Measurements from ENCODE around the gene KCNIP4.
"Not testable (repeated sequence)": the region's sequence is repeated elsewhere in the genome, so short reads cannot be mapped to it uniquely, and the experiment has no call there.

GRCh38 chr4:21352354-21352753 lies 596.2 kb downstream of the KCNIP4 start:
- TF ChIP-seq SUZ12 (IDR thresholded peaks at IDR 0.05); LEF1 (IDR thresholded peaks at IDR 0.05; ENCODE audit: borderline replicate concordance); L3MBTL2 (conservative IDR thresholded peaks at IDR 0.05); FOXA1 (IDR thresholded peaks at IDR 0.05); FOXM1 (IDR thresholded peaks at IDR 0.05; ENCODE audit: borderline replicate concordance); TARDBP (IDR thresholded peaks at IDR 0.05); FOXK2 (IDR thresholded peaks at IDR 0.05); NFRKB (IDR thresholded peaks at IDR 0.05); ELF4 (IDR thresholded peaks at IDR 0.05); PKNOX1 (IDR thresholded peaks at IDR 0.05): not testable (repeated sequence)

Data from HEK293T (cell line).